Neuronal stem cell (in vitro differentiated cells): ENCODE results near the gene GLG1. TPM values are rescaled to one million over a fixed set of nuclear protein-coding genes. Genes with fewer than 3 reads are reported as not detected.
"Not testable (repeated sequence)": the region's sequence is repeated elsewhere in the genome, so short reads cannot be mapped to it uniquely, and the experiment has no call there.

Source experiments
- DNase-seq: peaks from one replicate; pipeline ENCODE4 v3.0.0-alpha.2; 2013; ENCODE audit warnings: low spot score
- H2AFZ ChIP-seq: one replicate; pipeline ENCODE4 v1.6.1; 2013; ENCODE audit warnings: mild to moderate bottlenecking, low read length, inconsistent platforms
- H2AK5ac ChIP-seq: 2 replicates; pipeline ENCODE4 v1.6.1; 2013; ENCODE audit warnings: low read depth, mild to moderate bottlenecking, inconsistent platforms, low read length, moderate library complexity, mixed read lengths
- H2BK120ac ChIP-seq: 2 replicates; pipeline ENCODE4 v1.6.1; 2013; ENCODE audit warnings: low read depth, mild to moderate bottlenecking, inconsistent platforms, low read length, moderate library complexity, mixed read lengths
- H2BK12ac ChIP-seq: one replicate; pipeline ENCODE4 v1.6.1; 2013; ENCODE audit warnings: low read length, inconsistent platforms
- H2BK15ac ChIP-seq: 2 replicates; pipeline ENCODE4 v1.6.1; 2013; ENCODE audit warnings: mild to moderate bottlenecking, low read length, inconsistent platforms, mixed read lengths
- H2BK5ac ChIP-seq: one replicate; pipeline ENCODE4 v1.6.1; 2013; ENCODE audit warnings: inconsistent platforms, mild to moderate bottlenecking, low read length, moderate library complexity
- H3K14ac ChIP-seq: one replicate; pipeline ENCODE4 v1.6.1; 2013; ENCODE audit warnings: low read length, inconsistent platforms
- H3K18ac ChIP-seq: 2 replicates; pipeline ENCODE4 v1.6.1; 2013; ENCODE audit warnings: low read length, inconsistent platforms
- H3K23ac ChIP-seq: 2 replicates; pipeline ENCODE4 v1.6.1; 2013; ENCODE audit warnings: low read depth, mild to moderate bottlenecking, mixed read lengths, low read length, inconsistent platforms; ENCODE audit not compliant: poor library complexity
- H3K27ac ChIP-seq: replicated peaks from 3 replicates; pipeline ENCODE4 v1.5.1; 2013; ENCODE audit warnings: low read length, inconsistent platforms
- H3K27me3 ChIP-seq, 3 experiments: 2 replicates each; pipeline ENCODE4 v1.6.1; 2013; ENCODE audit warnings: low read length in 3 of 3, mild to moderate bottlenecking in 2 of 3, inconsistent platforms in 1 of 3, low read depth in 1 of 3, mixed read lengths in 1 of 3, moderate library complexity in 1 of 3; ENCODE audit not compliant: control insufficient read depth in 3 of 3, insufficient read depth in 3 of 3
- H3K36me3 ChIP-seq, 2 donors: replicated peaks in 1 of 2; 2 replicates each; pipeline ENCODE4 v1.6.1; 2013; ENCODE audit warnings: low read length in 2 of 2; ENCODE audit not compliant: control insufficient read depth in 2 of 2, insufficient read depth in 2 of 2
- H3K4ac ChIP-seq: 2 replicates; pipeline ENCODE4 v1.6.1; 2013; ENCODE audit warnings: inconsistent platforms, mild to moderate bottlenecking, low read length, moderate library complexity
- H3K4me1 ChIP-seq, 2 donors: 1 replicate in 1 of 2; 2 replicates in 1 of 2; pipeline ENCODE4 v1.6.1; 2013; ENCODE audit warnings: low read length in 2 of 2, low read depth in 1 of 2; ENCODE audit not compliant: control insufficient read depth in 2 of 2, insufficient read depth in 1 of 2
- H3K4me2 ChIP-seq: one replicate; pipeline ENCODE4 v1.6.1; 2013; ENCODE audit warnings: mild to moderate bottlenecking, low read length, inconsistent platforms; ENCODE audit not compliant: insufficient read depth, poor library complexity, severe bottlenecking
- H3K4me3 ChIP-seq, 2 donors: 2 replicates each; pipeline ENCODE4 v1.5.1; 2013; ENCODE audit warnings: low read length in 2 of 2, mild to moderate bottlenecking in 2 of 2, inconsistent platforms in 1 of 2, moderate library complexity in 1 of 2
- H3K79me1 ChIP-seq: one replicate; pipeline ENCODE4 v1.6.1; 2013; ENCODE audit warnings: low read depth, mild to moderate bottlenecking, inconsistent platforms, low read length, moderate library complexity
- H3K9ac ChIP-seq: one replicate; pipeline ENCODE4 v1.6.1; 2013; ENCODE audit warnings: mild to moderate bottlenecking, low read depth, low read length, inconsistent platforms; ENCODE audit not compliant: poor library complexity
- H3K9me3 ChIP-seq, 2 donors: replicated peaks in 1 of 2; 2 replicates each; pipeline versions ENCODE3 to v1.6.1; 2013; ENCODE audit warnings: low read length in 2 of 2, mild to moderate bottlenecking in 2 of 2, inconsistent platforms in 1 of 2, low read depth in 1 of 2, mixed read lengths in 1 of 2, moderate library complexity in 1 of 2; ENCODE audit not compliant: control insufficient read depth in 2 of 2, insufficient read depth in 1 of 2
- H4K8ac ChIP-seq: one replicate; pipeline ENCODE4 v1.6.1; 2013; ENCODE audit warnings: low read depth, mild to moderate bottlenecking, inconsistent platforms, low read length, moderate library complexity
- H4K91ac ChIP-seq: one replicate; pipeline ENCODE4 v1.6.1; 2013; ENCODE audit warnings: low read length, low read depth, mild to moderate bottlenecking, inconsistent platforms; ENCODE audit not compliant: poor library complexity
- WGBS, 2 donors: extraction: QIAGEN DNeasy Blood & Tissue Kit; methylation state at CpG; one replicate each; pipeline ENCODE4 v1.1.7; 2013; ENCODE audit warnings: missing lambda C conversion rate in 2 of 2, mixed read lengths in 1 of 2; ENCODE audit not compliant: insufficient read length in 2 of 2, insufficient replicate concordance in 1 of 2; ENCODE audit errors: extremely low coverage in 2 of 2; 5-methylcytosine and 5-hydroxymethylcytosine counted together
- polyA plus RNA-seq, 2 experiments: library from polyadenylated mRNA; stranded (reverse); fragments of 200-250 nt; gene quantifications; one replicate each; pipeline ENCODE4 v1.2.3, GENCODE V29; 2013

GLG1 gene
- polyA plus RNA-seq (2013, experiment 1 of 2), result 53.7 TPM
- 54.8 TPM for polyA plus RNA-seq (2013, experiment 2 of 2)

GRCh38 chr16:74606521-74607309 lies at the start of gene GLG1:
TSS of gene GLG1 (minus strand) at chr16:74607114. CDS start at chr16:74607094, 20 bp downstream.
- Histone ChIP-seq H3K4me3 (peak within 1 kb of the TSS; percentile 68 to 89), H3K9ac (peak within 1 kb of the TSS; percentile 94), H4K91ac (no peak within 1 kb of the TSS), H2BK15ac (no peak within 1 kb of the TSS), H2AFZ (peak within 1 kb of the TSS; percentile 96), H2BK120ac (peak within 1 kb of the TSS; percentile 87), H2BK12ac (no peak within 1 kb of the TSS), H3K27ac (peak within 1 kb of the TSS; percentile 91), H3K23ac (peak within 1 kb of the TSS; percentile 99), H2AK5ac (peak within 1 kb of the TSS; percentile 64), H3K18ac (peak within 1 kb of the TSS; percentile 100), H2BK5ac (peak within 1 kb of the TSS; percentile 94), H3K4me1 (peaks cover 4 to 9% of the 10 kb centered on the region in 2 donors), H3K4me2 (peak within 1 kb of the TSS; percentile 68), H3K9me3 (peaks cover 0 to 2% of the 10 kb centered on the region in 2 donors), H4K8ac (no peak within 1 kb of the TSS), H3K14ac (peak within 1 kb of the TSS; percentile 97), H3K79me1 (peaks cover 13% of the 10 kb centered on the region), H3K4ac (peak within 1 kb of the TSS; percentile 95), H3K27me3 (no peaks in the 10 kb centered on the region), H3K36me3 (no peaks in the 10 kb centered on the region)
- DNase-seq, result peak; percentile 88
- WGBS, 2 donors, result no CpG with 5 or more reads among the region's 77 CpGs

- WGBS, 2 donors, result no CpG with 5 or more reads among the region's 3 CpGs
- no peak for DNase-seq
Measured at GRCh38 chr16:74654536-74655050, 47.7 kb upstream of the GLG1 start.

GRCh38 chr16:74652883-74653282 lies 46.0 kb upstream of the GLG1 start:
- not testable (repeated sequence) for DNase-seq, H3K4me3 ChIP-seq, H3K23ac ChIP-seq, H3K9ac ChIP-seq, H2BK12ac ChIP-seq, H2BK120ac ChIP-seq, H3K79me1 ChIP-seq, H4K8ac ChIP-seq, H2AFZ ChIP-seq, H3K4me2 ChIP-seq, H2BK15ac ChIP-seq, H2BK5ac ChIP-seq, H3K4ac ChIP-seq, H3K27me3 ChIP-seq, H3K14ac ChIP-seq, H3K4me1 ChIP-seq, H2AK5ac ChIP-seq, H3K27ac ChIP-seq, H3K9me3 ChIP-seq, H4K91ac ChIP-seq, H3K18ac ChIP-seq
- peaks cover 17 to 97% of the 10 kb centered on the region in 2 donors for H3K36me3 ChIP-seq
- no CpG with 5 or more reads among the region's 2 CpGs for WGBS, 2 donors

More at GRCh38 chr16:74654536-74655050, 47.7 kb upstream of the GLG1 start:
- H2BK5ac ChIP-seq, result no peak overlapping the region
- H3K4me1 ChIP-seq, result no peaks in the 10 kb centered on the region
- no peaks in the 10 kb centered on the region for H3K27me3 ChIP-seq
- no peaks in the 10 kb centered on the region for H3K9me3 ChIP-seq
- peaks cover 23 to 97% of the 10 kb centered on the region in 2 donors for H3K36me3 ChIP-seq
- H3K23ac ChIP-seq, result no peak overlapping the region
- no peak overlapping the region for H3K4me2 ChIP-seq
- H4K91ac ChIP-seq, result no peak overlapping the region
- H4K8ac ChIP-seq, result no peak overlapping the region
- no peak overlapping the region for H2BK12ac ChIP-seq
- no peak overlapping the region for H2AFZ ChIP-seq
- H3K18ac ChIP-seq, result no peak overlapping the region
- H2AK5ac ChIP-seq, result no peak overlapping the region
- no peak overlapping the region for H2BK15ac ChIP-seq
- no peak overlapping the region for H3K4me3 ChIP-seq
- H3K9ac ChIP-seq, result no peak overlapping the region
- H3K14ac ChIP-seq, result no peak overlapping the region
- H3K4ac ChIP-seq, result no peak overlapping the region
- no peak overlapping the region for H2BK120ac ChIP-seq
- no peak overlapping the region for H3K27ac ChIP-seq
- peaks cover 3% of the 10 kb centered on the region for H3K79me1 ChIP-seq

- Histone ChIP-seq H4K8ac (no peak overlapping the region), H3K4me1 (no peaks in the 10 kb centered on the region), H3K4ac (no peak overlapping the region), H3K9me3 (no peaks in the 10 kb centered on the region), H3K23ac (no peak overlapping the region), H3K9ac (no peak overlapping the region), H3K79me1 (no peaks in the 10 kb centered on the region), H4K91ac (no peak overlapping the region), H3K27me3 (no peaks in the 10 kb centered on the region), H3K4me2 (no peak overlapping the region), H2BK15ac (no peak overlapping the region), H2BK120ac (no peak overlapping the region), H3K36me3 (peaks cover 18 to 97% of the 10 kb centered on the region in 2 donors), H2BK12ac (no peak overlapping the region), H3K27ac (no peak overlapping the region), H2AFZ (no peak overlapping the region), H3K18ac (no peak overlapping the region), H2BK5ac (no peak overlapping the region), H3K14ac (no peak overlapping the region), H2AK5ac (no peak overlapping the region), H3K4me3 (no peak overlapping the region)
- DNase-seq, result no peak
- no CpG with 5 or more reads among the region's 1 CpG for WGBS, 2 donors
Measured at GRCh38 chr16:74652249-74652648, 45.3 kb upstream of the GLG1 start.
